GM20000 (cell line): Measurements from ENCODE around the gene OXT.

ENCODE experiments used
- DNase-seq: peaks from one replicate; pipeline ENCODE4 v3.0.0; 2012; ENCODE audit warnings: low spot score
- TF ChIP-seq, protein P1 (sequence below): IDR thresholded peaks from 2 replicates; pipeline ENCODE4 v1.5.1; 2012; ENCODE audit warnings: mild to moderate bottlenecking, control low read depth; ENCODE audit errors: extremely low read depth, missing control alignments

Gene OXT

DNA sequence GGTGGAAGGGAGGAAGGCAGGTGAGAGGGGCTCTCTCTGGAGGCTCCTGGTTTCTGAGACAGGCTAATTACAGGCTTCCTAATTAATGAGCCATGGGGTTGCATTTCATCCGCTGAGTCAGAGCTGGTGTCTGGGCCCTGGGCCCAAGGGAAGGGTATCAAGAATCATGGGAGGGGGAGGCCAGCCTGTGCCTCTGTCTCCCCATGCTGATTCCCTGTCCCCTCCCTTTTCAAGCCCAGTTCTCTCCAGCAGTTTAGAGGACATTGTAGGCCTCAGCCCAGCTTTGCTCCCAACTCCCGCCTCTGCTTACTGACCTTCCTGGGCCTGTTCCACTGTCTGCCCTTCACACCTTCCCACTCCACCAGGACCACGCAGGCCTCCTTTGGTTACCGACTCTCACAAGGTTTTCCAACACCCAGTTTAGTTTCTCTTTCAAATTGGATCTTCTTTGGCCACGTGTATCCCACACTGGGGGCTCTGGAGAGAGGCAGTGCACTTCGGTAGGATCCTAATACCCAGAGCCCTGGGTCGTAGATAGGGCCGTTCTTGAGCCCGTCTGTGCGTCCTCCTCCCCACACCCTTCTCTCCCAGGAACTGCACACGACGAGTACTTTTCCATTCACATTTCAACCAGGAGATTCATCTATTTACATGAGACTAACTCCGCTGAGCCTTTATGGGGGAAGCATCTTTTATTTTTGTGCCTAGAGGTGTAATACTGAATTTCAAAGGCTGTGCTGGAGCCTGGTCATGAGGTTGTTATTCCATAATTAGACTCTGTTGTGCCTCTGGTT is 31.4 kb downstream of the OXT start:
- DNase-seq = no peak
- TF ChIP-seq, protein P1, sequence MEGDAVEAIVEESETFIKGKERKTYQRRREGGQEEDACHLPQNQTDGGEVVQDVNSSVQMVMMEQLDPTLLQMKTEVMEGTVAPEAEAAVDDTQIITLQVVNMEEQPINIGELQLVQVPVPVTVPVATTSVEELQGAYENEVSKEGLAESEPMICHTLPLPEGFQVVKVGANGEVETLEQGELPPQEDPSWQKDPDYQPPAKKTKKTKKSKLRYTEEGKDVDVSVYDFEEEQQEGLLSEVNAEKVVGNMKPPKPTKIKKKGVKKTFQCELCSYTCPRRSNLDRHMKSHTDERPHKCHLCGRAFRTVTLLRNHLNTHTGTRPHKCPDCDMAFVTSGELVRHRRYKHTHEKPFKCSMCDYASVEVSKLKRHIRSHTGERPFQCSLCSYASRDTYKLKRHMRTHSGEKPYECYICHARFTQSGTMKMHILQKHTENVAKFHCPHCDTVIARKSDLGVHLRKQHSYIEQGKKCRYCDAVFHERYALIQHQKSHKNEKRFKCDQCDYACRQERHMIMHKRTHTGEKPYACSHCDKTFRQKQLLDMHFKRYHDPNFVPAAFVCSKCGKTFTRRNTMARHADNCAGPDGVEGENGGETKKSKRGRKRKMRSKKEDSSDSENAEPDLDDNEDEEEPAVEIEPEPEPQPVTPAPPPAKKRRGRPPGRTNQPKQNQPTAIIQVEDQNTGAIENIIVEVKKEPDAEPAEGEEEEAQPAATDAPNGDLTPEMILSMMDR = no peak

DNA sequence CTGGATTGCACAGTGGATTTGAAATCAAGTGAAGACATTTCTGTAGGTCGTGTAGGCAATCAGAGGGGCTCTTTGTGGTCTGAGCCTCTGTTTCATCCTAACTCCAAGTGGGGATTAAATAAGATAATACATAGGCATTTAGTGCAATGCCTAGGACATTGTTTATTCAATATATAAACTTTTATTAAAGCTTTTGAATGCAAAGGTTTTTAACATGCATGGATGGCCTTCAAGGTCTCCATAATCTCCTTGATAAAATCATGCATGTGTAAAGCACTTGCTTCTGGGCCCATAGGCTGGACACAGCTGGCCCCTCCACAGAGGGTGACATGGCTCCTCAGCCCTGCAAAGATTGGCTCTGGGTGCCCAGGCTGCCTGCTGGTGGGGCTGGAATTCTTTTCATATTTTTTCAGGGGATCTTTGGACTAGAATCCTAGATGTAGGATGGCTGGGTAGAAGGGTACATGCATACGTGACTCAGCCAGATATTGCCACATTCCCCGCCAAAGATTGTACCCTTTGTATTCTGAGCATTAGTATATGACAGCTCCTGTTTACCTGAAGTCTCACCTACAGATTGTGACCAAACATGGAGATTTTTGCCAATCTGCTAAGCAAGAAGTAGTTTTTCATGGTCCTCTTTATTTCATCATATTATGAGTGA is 32.1 kb downstream of the OXT start:
- no peak for DNase-seq
- TF ChIP-seq, protein P1 = no peak

DNA sequence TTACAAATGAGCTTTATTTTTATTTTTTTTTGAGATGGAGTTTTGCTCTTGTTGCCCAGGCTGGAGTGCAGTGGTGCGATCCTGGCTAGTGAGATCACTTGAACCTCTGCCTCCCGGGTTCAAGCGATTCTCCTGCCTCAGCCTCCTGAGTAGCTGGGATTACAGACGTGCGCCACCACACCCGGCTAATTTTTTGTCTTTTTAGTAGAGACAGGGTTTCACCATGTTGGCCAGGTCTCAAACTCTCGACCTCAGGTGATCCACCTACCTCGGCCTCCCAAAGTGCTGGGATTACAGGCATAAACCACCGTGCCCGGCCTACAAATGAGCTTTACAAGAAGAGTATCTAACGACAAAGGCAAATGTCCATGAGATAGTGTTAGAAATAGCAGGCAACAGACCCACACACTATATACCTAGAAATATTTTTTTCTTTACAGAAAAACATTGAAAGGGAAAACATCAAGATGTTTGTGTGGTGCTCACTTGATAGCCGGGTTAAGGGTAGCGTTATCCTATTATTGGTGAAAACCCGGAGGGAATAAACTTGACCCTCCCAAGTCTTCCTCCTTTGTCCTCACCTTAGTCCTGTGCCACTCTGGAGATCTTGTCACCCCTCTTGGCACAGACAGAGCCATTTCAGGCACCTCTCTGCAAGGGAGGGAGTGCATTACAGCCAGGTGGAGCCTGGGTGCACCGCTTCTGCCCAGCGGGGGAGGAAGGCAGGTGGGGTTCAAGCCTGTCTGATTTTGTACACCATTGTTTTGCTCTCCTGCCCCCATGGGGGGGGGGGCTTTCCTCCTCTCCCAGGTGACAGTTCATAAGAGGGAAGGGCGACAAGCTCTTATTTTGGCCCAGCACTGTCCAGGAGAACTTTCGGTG is 34.1 kb downstream of the OXT start:
- DNase-seq = no peak
- TF ChIP-seq, protein P1 = no peak

DNA sequence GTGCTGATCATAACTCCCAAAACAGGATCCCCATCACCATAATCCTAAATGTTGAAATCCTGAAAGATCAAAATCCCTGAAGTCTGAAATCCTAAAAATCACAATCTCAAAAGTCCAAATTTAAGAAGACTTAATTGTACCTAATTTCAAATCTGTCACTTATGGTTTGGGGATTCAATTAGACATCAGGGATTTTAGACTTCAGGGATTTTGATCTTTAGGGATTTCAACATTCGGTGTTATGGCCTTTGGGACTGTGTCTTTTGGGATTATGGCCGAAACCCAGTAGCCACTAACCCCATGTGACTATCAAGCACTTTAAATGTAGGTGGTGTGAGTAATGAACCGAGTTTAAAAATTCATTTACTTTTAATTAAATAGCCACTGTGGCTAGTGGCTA is 34.8 kb downstream of the OXT start:
- TF ChIP-seq, protein P1 = no peak
- no peak for DNase-seq

DNA sequence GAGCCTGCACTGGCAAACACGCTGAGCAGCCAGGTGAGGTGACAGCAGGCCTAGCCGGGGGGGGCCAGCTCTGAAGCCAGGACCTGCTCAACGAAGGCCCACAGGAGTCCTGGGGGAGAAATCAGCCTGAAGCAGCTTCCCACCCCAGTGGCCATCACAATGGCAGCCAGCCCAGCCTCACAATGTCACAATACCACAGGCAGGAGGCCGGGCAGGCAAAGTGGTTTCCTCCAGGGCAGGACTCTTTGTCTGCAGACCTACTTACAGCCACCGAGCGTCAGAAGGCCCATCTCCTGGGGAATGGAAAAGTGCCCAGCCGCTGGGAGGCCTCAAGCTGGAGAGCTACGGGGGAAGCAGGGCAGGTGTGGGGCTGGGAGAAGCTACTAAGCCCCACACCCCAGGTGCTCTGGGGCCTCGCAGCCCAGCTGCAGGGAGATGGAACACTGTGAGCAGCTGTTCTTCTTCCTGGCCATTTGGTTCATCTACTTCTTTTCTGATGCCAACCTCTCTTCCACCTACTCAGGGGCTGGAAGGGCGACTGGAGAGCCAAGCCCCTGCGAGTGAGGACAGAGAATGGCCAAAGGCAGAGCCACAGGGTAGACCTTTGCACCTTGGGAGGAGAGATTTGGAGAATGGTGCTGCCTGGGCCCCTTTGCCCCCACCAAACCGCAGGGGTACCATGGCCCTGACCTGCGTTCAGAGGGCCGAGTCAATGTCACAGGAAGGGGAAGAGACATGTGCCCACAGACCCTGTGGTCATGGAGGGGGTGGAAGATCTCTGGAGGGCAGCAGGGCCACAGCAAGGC is 35.4 kb downstream of the OXT start:
- TF ChIP-seq, protein P1 = no peak
- no peak for DNase-seq

DNA sequence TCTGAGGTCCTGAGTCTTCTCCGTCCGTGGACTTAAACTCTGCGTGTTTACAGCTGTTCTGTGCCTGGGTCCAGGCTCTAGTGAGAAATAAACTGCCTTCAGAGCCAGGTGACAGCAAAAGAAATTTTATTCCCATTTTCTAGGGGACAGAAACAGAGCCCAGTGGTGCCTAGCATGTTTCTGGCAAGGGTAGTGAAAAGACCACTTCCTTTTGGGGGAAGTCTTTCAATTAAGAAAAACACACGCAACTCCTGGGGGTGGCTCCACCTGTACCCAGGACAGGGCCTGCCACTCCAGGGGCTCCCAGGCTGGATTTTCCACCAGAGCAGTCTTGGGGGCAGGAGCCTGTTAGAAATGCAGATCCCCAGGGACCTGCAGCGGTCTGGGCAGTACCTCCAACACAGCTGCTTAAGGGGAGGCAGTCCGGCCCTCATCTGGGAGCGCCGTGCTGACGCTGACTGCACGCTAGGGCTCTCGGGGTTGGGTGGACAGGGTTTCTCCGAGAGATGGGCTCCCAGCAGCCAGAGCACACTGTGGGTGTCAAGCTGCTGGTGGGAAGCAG is 36.1 kb downstream of the OXT start:
- TF ChIP-seq, protein P1 = no peak
- DNase-seq = no peak
